ENCODE data around the gene NDUFS6. TPM values are rescaled to one million over a fixed set of nuclear protein-coding genes. Genes with fewer than 3 reads are reported as not detected.

NDUFS6 gene
- total and polyA plus RNA-seq, 2 of the 4 experiments (the other 2 are of a cell fraction), result 10.4 to 69.0 TPM

DNA sequence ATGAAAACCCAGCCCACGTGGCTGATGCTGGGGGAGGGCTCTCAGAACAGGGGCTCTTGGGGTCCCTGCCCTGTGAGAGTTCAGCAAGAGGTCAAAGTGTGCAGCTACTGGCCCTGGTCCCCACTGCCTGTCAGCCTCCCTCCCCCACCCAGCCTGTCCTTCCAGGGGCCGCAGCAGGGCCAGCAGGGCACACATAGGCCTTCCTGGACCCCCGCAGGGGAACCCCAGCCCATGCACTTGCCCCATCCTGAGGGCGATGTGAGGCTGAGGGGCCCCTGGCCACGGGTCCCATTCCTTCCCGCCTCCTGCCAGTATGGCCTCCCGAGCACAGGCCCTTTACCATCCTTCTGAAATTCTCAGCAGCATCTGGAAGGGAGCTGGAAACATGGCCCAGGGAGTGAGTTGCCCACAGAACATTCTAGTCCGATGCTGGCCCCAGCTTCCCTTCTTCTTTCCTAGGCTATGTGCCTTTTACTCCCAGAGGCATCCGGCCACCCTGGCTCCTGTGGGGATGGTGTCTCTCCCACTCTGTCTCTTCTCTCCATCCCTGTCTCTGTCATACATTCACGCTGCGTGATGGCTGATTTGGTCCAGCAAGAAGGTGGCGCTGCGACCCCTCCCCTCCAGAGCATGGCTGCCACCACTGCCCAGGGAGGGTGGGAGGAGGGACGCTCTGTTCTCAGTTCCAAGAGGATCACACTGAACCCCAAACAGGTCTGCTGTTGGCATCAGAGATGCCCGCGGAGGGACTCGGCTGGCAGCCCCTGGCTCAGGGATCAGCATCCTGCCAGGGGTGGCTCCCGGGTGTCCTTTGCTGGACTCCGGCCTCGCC is 21.2 kb upstream of the NDUFS6 start (continued):
- TF ChIP-seq SMC3 (IDR thresholded peaks at IDR 0.05; ENCODE audit: low read depth, low read length), result no peak

DNA sequence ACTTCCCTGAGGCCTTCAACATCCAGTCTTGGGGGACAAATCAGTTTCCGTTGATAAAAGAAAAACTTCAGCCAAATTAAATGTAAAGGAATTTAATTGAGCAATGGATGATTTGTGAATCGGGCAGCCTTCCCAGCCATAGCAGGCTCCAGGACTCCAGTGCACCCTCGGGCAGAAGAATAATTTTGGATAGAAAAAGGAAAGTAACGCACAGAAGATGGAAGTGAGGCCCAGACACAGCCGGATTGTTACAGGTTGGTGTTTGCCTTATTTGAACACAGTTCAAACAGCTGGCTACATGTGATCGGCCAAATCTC is 20.6 kb upstream of the NDUFS6 start:
- no peaks in the 10 kb centered on the region; the same call in 1 of the 2 replicates for H3K27me3 ChIP-seq (ENCODE audit: control insufficient read depth, insufficient read depth, low read length)
- H2AK5ac ChIP-seq (ENCODE audit: low read depth, low read length), result no peak overlapping the region
- dilution Hi-C loops (cut with HindIII; ENCODE audit: low sequenced_read_pairs, unreplicated experiment), result no loop called here

More for the DNA sequence above, 20.6 kb upstream of the NDUFS6 start:
- intact Hi-C loops (cut with micrococcal nuclease), result no loop called here
- H3K36me3 ChIP-seq (ENCODE audit: control insufficient read depth, insufficient read depth, low read length), result no peaks in the 10 kb centered on the region
- peak; percentile 40; the same call in 1 of the 2 replicates for ATAC-seq (ENCODE audit: low read depth)
- no peak overlapping the region for H3K14ac ChIP-seq (replicated peaks; ENCODE audit: low read depth, low read length)
- 60% methylated on average over 3 of the region's 6 CpGs; no CpG with 5 or more reads in 1 of the 2 experiments for WGBS, 2 experiments (ENCODE audit: extremely low coverage in 2 of 2, insufficient read length in 1 of 2)
- H3K4ac ChIP-seq (ENCODE audit: low read depth, low read length), result no peak overlapping the region
- no peaks in the 10 kb centered on the region for H4K20me1 ChIP-seq (ENCODE audit: insufficient read depth, low read length)
- H3K56ac ChIP-seq (ENCODE audit: extremely low read depth, insufficient read depth, low read length), result no peak overlapping the region
- no peak overlapping the region for H3K4me2 ChIP-seq (ENCODE audit: low read depth, low read length)
- H4K5ac ChIP-seq (ENCODE audit: low read depth, low read length), result no peak overlapping the region
- H2BK5ac ChIP-seq (ENCODE audit: low read depth, low read length, poor library complexity, severe bottlenecking), result no peak overlapping the region
- ChIA-PET POLR2A (ENCODE audit: unreplicated experiment) (no interaction called here), CTCF (no interaction called here)
- in situ Hi-C loops (cut with MboI; ENCODE audit: low sequenced_read_pairs), result loop anchor here (25.0 kb wide), 1 partner anchor 818 kb away; no protein-coding TSS in a partner anchor
- no peaks in the 10 kb centered on the region for H3K9me3 ChIP-seq (ENCODE audit: control insufficient read depth, insufficient read depth, low read length)
- no peak overlapping the region for H3K23ac ChIP-seq (ENCODE audit: low read depth, low read length)
- H3K4me1 ChIP-seq (ENCODE audit: control insufficient read depth, insufficient read depth, low read length), result no peaks in the 10 kb centered on the region
- H3K18ac ChIP-seq (ENCODE audit: low read depth, low read length), result no peak overlapping the region
- H2BK120ac ChIP-seq (ENCODE audit: low read depth, low read length), result no peak overlapping the region
- no peak overlapping the region for H4K91ac ChIP-seq (ENCODE audit: insufficient read depth, low read depth, low read length)
- H2AK9ac ChIP-seq (replicated peaks; ENCODE audit: low read depth, low read length, poor library complexity), result no peak overlapping the region
- H3K4me3 ChIP-seq (ENCODE audit: insufficient read depth, low read depth, low read length), result no peak overlapping the region
- no peak overlapping the region for H4K8ac ChIP-seq (ENCODE audit: low read depth in 2 of 2, low read length in 2 of 2)
- TF ChIP-seq CHD1 (IDR thresholded peaks at IDR 0.05; ENCODE audit: low read depth, low read length) (no peak), SMC3 (IDR thresholded peaks at IDR 0.05; ENCODE audit: low read depth, low read length) (no peak), NFE2L2 (IDR thresholded peaks at IDR 0.05; ENCODE audit: low read depth, low read length) (no peak), POLR2A (IDR thresholded peaks at IDR 0.05; ENCODE audit: low read depth, low read length) (no peak), BHLHE40 (IDR thresholded peaks at IDR 0.05; ENCODE audit: low read depth, low read length) (no peak), RAD21 (IDR thresholded peaks at IDR 0.05; ENCODE audit: low read length) (no peak), MAFK (IDR thresholded peaks at IDR 0.05; ENCODE audit: low read depth, low read length) (no peak), CEBPB (IDR thresholded peaks at IDR 0.05; ENCODE audit: low read depth, low read length) (no peak), MXI1 (IDR thresholded peaks at IDR 0.05; ENCODE audit: borderline replicate concordance, low read depth, low read length) (no peak), MAZ (IDR thresholded peaks at IDR 0.05; ENCODE audit: borderline replicate concordance, low read depth, low read length) (no peak)
- TF ChIP-seq, protein P1, sequence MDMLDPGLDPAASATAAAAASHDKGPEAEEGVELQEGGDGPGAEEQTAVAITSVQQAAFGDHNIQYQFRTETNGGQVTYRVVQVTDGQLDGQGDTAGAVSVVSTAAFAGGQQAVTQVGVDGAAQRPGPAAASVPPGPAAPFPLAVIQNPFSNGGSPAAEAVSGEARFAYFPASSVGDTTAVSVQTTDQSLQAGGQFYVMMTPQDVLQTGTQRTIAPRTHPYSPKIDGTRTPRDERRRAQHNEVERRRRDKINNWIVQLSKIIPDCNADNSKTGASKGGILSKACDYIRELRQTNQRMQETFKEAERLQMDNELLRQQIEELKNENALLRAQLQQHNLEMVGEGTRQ (IDR thresholded peaks at IDR 0.05; ENCODE audit: low read depth, low read length), result no peak
- TF ChIP-seq, protein P2, sequence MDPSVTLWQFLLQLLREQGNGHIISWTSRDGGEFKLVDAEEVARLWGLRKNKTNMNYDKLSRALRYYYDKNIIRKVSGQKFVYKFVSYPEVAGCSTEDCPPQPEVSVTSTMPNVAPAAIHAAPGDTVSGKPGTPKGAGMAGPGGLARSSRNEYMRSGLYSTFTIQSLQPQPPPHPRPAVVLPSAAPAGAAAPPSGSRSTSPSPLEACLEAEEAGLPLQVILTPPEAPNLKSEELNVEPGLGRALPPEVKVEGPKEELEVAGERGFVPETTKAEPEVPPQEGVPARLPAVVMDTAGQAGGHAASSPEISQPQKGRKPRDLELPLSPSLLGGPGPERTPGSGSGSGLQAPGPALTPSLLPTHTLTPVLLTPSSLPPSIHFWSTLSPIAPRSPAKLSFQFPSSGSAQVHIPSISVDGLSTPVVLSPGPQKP (IDR thresholded peaks at IDR 0.05; ENCODE audit: borderline replicate concordance, low read depth, low read length), result no peak
- no TSS peak for BruUV-seq (replicated peaks)
- H3K27ac ChIP-seq (ENCODE audit: insufficient read depth, low read length), result no peak overlapping the region
- DNase-seq, result no peak
- no peak overlapping the region for H2AFZ ChIP-seq (replicated peaks; ENCODE audit: low read length, poor library complexity)
- H3K79me1 ChIP-seq (ENCODE audit: low read depth in 1 of 2, low read length in 2 of 2), result no peaks in the 10 kb centered on the region
- H2BK20ac ChIP-seq (ENCODE audit: low read depth, low read length), result no peak overlapping the region
- H2BK15ac ChIP-seq (ENCODE audit: low read depth, low read length), result no peak overlapping the region
- H3K9ac ChIP-seq (ENCODE audit: low read depth, low read length), result no peak overlapping the region
- H3K9me1 ChIP-seq (ENCODE audit: insufficient read depth, low read length), result peaks cover 2% of the 10 kb centered on the region; the same call in 1 of the 2 replicates

All from IMR-90 (cell line).